ENCODE results near the gene AP1G2.

Gene AP1G2

DNA sequence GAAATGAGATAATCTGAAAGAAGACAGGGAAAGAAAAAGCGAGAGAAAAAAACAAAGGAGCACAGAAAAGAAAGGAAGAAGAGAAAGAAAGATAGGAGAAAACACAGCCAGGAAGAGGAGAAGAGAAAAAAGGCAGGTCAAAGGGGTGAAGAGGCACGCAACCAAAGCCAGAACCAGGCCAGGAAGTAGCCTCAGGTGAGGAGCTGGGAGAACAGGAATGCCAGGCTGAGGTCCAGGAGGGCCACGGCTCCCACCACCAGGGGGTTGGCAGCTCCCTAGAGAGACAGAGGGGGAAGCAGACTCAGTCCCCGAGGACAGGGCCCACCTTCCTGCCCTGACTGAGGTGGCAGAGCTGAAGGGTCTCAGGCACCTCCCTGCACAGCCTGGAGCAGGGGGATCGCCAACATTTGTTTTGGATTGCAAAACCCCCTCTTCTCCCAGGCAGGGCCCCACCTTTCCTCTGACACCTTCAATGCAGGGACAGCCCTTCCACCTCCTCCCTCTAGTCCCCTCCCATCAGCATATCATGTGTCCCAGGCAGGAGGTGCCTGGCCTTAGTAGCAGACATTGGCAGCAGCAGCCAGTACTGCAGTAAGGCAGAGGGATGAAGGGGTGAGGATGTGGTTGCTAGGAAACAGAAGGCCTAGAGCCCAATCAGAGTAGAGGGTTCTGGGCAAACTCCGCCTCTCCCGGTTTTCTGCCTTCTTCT, 2.0 kb upstream of the AP1G2 start:
- DNase-seq: no peak

GRCh38 chr14:23568600-23569331, 1.2 kb upstream of the AP1G2 start:
- no peak for DNase-seq

DNA sequence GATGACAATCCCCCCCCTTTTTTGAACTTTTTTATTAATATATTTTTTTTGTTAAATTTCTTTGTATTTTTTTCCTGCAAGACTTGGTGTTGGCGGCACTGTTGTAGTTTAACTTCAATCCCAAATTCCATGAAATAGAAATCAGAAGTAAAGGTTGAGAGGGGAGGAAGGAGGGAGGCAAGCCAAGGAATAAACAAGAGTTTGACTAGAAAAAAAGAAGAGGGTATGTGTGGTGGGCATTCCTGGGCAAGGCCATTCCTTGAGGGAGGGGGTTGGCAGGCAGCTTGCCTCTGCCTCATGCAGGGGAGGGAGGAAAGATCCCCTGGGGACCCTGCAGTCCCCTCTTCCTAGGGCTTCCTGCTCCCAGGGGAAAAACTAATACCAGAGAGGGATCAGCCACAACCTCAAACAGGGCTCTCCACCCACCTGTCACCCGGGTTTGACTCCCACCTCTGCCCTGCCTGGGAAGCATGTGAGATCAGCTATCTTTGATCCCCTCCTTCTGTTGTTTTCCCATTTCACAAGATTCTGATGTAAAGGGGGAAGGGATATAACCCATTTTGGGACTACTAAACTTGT, 519 bp upstream of the AP1G2 start:
- no peak for DNase-seq

DNA sequence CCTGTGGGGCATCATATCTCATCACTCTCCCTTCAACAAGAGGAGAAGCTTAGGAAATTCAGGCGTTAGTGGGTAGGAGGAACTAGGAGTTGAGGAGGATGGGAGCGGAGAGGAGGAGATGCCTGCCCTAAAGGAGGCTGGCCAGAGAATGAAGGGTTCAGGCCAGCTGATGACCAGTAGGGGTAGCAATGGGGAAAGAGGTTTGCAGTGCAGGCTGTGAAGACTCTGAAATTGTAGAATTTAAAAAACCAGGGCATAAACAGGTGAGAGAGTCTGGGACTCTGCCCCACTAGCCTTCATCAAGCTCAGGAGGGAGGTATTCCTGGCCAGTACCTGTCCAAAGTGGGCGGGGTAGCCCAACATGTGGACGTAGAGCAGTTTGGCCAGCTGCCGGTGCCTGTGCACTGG, 809 bp downstream of the AP1G2 start:
- no peak for DNase-seq

DNA sequence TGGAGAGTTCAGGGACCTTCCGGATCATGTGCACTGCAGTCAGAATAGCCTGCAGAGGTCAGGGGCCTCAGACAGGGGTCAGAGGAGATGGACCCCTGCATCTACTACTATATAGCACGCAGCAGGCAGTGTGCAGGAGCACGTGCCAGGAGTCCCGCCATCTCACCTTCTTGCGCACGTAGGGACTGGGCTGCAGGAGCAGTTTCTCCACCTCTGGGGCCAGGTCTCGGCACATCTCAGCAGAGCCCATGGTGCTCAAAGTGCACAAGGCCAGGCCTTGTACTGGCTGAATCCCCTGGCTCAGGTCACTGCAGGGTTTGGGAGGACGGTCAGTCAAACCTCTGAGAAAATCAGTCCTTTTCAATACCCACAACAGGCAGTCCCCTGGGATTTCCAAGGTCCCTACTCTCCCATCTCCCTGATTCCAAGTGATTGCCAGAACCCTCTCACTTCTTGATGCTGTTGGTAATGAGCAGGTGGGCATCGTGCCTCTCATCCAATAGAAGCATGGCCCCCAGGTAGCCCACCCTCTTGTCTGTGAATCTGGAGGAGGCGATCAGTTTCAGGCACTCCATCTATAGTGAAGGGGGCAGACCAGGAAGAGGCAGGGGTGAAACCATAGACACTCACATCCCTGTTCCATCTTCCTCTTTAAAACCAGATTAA, 1.3 kb downstream of the AP1G2 start:
- DNase-seq: no peak

DNA sequence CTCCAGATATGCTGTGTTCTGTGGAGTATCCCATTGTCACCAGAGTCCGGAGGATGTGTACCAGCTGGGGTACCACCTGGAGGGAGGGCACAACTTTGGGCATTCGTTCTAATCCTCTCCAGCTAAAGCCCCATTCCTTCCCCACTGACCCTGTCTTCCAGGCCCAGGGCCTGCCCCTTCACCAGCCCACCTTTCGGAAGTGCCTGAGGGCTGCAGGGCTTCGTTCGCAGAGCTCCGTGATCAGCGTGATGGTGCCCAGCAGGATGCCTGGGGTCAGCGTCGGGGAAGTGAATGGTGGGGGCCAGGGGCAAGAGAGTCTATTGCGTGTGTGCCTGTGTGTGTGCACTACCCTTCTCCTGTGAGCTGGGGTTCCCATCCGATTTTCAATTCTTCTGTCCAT, 2.0 kb downstream of the AP1G2 start:
- DNase-seq: no peak

DNA sequence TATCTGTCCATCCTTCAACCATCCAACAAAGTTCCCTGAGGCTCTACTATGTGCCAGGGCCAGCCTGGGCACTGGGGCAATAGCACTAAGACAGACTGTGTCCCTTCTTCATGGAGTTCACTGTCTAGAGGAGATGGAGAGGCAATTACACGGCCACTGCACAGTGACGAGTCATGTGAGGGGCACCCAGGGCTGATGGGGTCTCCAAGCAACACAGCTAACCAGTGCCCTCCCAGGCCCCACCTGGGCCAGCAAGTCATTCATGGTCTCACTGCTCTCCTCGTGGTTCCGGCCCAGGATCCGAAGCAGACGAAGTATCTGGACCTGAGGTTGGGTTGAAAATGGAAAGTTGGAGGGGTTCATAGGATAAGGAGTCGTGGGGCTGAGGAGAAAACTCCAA, 2.7 kb downstream of the AP1G2 start:
- DNase-seq: no peak

DNA sequence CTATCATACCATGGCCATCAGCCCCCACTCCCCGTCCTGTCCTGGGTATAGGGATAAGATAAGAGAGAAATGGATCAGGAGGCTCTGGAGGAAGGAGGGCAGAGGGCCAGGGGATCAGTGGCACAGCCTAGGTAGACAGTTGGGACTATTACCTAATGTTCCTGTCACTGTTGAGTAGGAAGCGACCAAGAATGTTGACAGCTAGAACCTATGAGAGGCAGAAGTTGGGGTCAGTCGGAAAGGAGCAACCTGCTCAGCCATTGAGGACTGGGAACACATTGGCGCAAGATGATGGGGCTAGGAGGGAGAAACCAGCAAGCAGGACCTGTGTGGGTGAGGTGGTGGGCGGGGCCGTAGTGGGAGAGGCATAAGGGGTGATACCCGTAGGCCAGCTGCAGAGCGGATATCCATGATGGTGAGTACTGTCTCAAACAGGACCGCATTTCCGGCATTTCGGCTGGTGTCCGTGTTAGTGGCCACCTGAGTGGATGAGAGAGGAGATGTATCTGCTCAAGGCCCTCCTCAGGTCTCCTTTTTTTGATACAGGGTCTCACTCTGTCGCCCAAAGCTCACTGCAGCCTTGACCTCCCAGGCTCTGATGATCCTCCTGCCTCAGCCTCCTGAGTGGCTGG, 3.3 kb downstream of the AP1G2 start:
- DNase-seq: no peak

DNA sequence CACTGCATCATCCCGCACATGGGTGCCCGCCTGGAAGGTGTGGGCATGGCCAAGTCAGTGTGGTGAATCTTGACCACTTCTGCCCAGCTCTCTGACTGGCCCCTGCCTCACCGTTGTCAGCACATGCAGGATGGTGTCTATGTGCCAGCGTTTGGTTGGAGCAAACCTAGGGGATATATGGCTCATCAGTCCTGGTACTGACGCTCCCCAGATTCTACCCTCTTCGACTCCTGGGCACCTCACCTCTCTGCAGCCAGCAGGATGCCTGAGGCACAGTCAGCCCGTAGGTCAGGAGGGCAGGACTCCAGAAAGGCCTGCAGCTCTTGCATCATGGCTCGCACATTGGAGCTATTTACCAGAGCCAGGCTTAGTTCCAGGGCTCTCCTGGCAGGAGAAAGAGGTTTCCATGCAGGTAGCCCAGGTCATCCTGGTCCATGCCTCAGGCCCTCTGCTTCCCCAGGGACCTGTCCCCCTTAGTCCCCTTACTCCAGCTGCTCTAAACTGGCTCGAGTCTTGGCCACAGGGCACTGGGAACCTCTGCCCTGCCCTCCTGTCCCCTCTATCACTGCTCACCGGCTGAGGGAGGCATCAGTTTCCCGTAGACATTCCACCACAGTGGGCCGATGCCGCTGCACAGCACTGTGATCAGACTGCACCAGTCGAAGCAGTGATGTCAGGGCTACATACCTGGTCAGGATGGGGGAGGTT, 4.0 kb downstream of the AP1G2 start:
- DNase-seq: no peak

GRCh38 chr14:23562822-23563472, 4.6 kb downstream of the AP1G2 start:
- DNase-seq: no peak

DNA sequence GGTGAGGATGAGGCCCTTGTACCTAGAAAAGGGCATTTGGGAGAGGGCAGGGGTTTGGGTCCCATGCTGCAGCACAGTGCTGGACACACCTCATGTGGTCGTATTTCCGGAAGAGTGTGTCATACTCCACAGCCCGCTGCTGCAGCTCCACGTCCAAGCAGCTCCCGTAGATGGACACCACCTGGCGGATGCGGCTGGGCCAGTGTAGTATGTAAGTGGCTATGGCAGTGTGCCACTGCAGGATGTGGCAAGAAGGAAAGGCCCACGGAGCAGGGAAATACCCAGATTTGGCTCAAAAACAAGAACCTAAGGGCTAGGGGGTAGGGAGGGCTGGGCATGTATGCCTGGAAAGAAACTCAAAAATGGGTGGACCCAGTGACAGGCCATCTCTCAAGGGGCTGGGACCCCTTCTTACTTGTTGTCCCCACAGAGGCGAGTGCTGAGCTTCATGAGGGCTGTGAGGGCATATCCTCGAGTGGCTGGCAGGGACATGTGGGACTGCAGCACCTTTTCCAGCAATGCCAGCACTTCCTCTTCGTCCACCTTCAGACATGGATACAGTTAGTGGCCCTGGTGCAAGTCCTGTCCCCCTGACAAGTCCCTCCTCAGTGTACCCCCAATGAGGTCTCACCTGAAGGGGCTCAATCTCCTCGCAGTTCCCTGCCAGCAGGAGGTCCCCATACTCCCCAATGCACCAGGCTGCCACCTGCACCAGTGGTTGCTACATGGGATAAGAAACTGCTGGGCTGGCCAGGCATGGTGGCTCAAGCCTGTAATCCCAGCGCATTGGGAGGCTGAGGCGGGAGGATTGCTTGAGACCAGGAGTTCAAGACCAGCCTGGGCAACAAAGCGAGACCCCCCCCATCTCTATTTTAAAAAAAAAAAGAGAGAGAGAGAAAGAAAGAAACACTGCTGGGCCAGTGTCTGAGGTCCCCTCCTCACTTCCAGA, 5.4 kb downstream of the AP1G2 start:
- peak; percentile 91 for DNase-seq

DNA sequence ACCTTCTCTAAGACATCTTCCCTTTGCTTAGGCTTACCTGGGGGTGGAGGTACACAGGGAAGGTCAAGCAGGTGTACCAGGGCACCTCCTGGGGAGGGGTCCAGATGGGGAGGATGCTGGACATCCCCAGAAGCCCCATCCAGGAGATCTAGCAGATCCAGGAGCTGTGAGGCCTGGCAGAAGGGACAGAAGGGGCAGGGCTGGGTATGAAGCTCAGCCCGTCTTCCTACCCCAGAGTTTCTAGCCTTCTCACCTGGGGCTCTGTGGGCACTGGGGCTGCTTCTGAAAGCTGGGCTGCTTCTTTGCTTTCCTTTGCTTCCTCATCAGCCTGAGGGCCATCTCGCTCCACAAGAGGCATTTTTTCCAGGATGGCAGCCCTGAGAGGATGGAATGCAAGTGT, 6.3 kb downstream of the AP1G2 start:
- no peak for DNase-seq

- DNase-seq: no peak
These were observed 7.6 kb downstream of the AP1G2 start for GRCh38 chr14:23559926-23560520.

DNA sequence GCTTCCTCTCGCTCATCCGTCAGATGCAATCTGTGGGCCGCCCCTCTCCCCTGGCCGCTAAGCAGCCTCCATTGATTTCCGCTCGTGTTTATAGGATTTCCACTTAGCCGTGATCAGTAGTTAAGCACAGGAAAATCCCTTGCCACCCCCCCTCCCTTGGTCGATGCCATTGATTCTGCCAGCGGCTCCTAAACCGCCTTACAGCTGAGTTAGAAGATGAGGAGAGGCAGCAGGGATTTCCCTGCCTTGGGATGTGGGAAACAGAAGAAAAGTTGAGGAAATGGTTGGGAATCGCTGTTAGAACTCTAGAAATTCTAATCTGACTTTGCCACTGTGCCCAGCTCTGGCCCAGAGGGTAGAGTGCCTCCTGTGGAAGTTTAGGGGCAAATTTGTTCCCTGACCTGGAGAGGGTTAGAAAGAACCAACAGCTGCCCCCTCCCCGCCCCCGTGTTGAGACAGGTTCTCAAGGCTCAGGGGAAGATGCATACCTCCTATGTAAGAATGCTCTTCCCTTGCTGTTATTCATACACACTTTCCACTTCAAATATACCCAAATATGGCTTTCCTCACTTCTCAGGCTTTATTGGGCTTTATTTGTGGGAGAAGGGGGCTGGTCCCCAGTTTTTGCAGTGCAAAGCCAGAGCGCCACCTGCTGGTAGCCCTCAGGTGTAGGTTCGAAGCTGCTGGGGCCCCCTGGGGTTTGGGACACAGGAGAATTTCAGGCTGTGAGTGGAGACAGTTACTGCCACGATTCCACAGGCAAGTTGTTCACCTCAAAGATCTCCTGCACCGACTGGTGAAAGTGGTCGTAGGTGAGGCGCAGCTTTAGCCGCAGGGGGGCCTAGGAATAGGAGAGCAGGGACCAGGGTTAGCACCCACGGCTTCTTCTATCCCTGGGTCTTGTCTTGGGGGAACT, 8.3 kb downstream of the AP1G2 start:
- no peak for DNase-seq

GRCh38 chr14:23558346-23559009, 9.1 kb downstream of the AP1G2 start:
- DNase-seq: no peak

- DNase-seq: no peak
These were observed 9.6 kb downstream of the AP1G2 start for GRCh38 chr14:23557946-23558345.

DNA sequence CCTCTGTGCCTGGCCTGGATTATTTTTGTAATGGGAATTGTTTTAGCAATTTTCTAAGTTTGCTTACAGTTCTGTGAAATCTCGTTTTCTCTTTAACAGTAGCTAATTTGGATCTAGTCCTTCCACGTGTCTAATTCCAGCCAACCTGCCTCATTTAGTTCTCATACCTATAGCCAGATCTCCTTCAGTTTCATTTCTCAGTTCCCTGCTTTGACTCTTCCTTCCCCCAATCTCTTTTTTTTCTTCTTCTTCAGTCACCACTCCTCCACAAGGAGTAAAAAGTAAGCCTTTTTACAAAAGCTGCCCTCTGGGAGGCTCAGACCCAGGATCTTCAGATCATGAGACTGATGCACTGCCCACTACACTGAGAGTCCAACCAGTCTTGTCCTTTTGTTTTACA, 10.1 kb downstream of the AP1G2 start:
- DNase-seq: no peak

DNA sequence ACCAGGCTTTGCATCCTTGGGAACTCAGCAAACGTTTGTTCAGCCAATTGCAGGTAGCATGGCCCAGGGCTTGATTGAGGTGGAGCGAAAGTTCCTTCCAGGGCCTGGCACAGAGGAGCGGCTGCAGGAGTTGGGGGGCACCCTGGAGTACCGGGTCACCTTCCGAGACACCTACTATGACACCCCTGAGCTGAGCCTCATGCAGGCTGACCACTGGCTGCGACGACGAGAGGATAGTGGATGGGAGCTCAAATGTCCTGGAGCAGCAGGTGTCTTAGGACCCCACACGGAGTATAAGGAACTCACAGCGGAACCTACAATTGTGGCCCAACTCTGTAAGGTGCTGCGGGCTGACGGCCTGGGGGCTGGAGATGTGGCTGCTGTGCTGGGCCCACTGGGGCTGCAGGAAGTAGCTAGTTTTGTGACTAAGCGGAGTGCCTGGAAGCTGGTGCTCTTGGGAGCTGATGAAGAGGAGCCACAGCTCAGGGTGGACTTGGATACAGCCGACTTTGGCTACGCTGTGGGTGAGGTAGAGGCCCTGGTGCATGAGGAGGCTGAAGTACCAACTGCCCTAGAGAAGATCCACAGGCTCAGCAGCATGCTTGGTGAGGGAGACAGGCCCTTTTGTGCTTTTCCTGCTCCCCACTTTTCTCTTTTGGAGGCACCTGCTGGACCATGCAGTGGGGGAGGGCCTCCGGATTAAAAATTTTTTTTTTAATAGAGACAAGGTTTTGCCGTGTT, 10.7 kb downstream of the AP1G2 start:
- DNase-seq: no peak
